SU-DHL-6 (cell line): ENCODE data around the gene SRRT.

ENCODE experiments used
- H2AFZ ChIP-seq: fragments of 200-600 bp; sonication (generic); 2 replicates; pipeline ENCODE4 v1.6.1; 2014; ENCODE audit warnings: low read depth, mild to moderate bottlenecking, moderate library complexity, mixed read lengths, antibody characterized with exemption, low read length; ENCODE audit not compliant: severe bottlenecking
- H3F3A ChIP-seq: fragments of 200-600 bp; shearing (Covaris generic); 2 replicates; pipeline ENCODE4 v1.6.0; 2016; ENCODE audit warnings: antibody characterized with exemption, mild to moderate bottlenecking; ENCODE audit not compliant: insufficient read depth
- H3K27ac ChIP-seq: fragments of 200-600 bp; sonication (generic); 2 replicates; pipeline ENCODE4 v1.5.1; 2016; ENCODE audit warnings: low read depth, mild to moderate bottlenecking, low read length, moderate library complexity, mixed read lengths
- H3K27me3 ChIP-seq: fragments of 200-600 bp; sonication (generic), shearing (Covaris generic); 2 replicates; pipeline ENCODE4 v1.6.0; 2014; ENCODE audit warnings: mild to moderate bottlenecking, low read length
- H3K36me3 ChIP-seq: fragments of 200-600 bp; sonication (generic); 2 replicates; pipeline ENCODE4 v1.6.1; 2014; ENCODE audit warnings: mild to moderate bottlenecking, low read length, mixed read lengths
- H3K4me2 ChIP-seq: fragments of 300-600, 200-600 bp; shearing (Covaris generic), sonication (generic); 2 replicates; pipeline ENCODE4 v1.6.0; 2014; ENCODE audit warnings: low read length, low read depth, mild to moderate bottlenecking; ENCODE audit not compliant: poor library complexity, severe bottlenecking
- H3K4me3 ChIP-seq: fragments of 200-600 bp; sonication (generic); 2 replicates; pipeline ENCODE4 v1.5.1; 2014; ENCODE audit warnings: antibody characterized with exemption, low read length, mild to moderate bottlenecking, mixed read lengths; ENCODE audit not compliant: insufficient read depth, poor library complexity, severe bottlenecking
- H3K79me2 ChIP-seq: fragments of 200-600 bp; sonication (generic); 2 replicates; pipeline ENCODE4 v1.6.1; 2014; ENCODE audit warnings: mild to moderate bottlenecking, low read length, moderate library complexity; ENCODE audit not compliant: insufficient read depth
- H3K9ac ChIP-seq: fragments of 200-600 bp; sonication (generic); 2 replicates; pipeline ENCODE4 v1.7.0; 2014; ENCODE audit warnings: mild to moderate bottlenecking, low read length
- H3K9me2 ChIP-seq: fragments of 200-600 bp; sonication (generic); replicated peaks from 2 replicates; pipeline ENCODE4 v1.6.1; 2014; ENCODE audit warnings: low read length; ENCODE audit not compliant: insufficient read depth
- H3K9me3 ChIP-seq: fragments of 200-600 bp; sonication (generic); 2 replicates; pipeline ENCODE4 v1.6.1; 2014; ENCODE audit warnings: low read length, mixed read lengths; ENCODE audit not compliant: insufficient read depth
- H4K20me1 ChIP-seq: fragments of 200-600 bp; sonication (generic); 2 replicates; pipeline ENCODE4 v1.6.1; 2014; ENCODE audit warnings: low read depth, mild to moderate bottlenecking, antibody characterized with exemption, low read length, moderate library complexity, mixed read lengths
- EZH2phosphoT487 ChIP-seq: fragments of 200-600 bp; sonication (generic), shearing (Covaris generic); conservative IDR thresholded peaks from 2 replicates; pipeline ENCODE4 v1.6.1; 2018; ENCODE audit warnings: mild to moderate bottlenecking, antibody characterized with exemption, low read length, moderate library complexity, mixed read lengths
- TF ChIP-seq, protein P1 (sequence below): fragments of 200-600 bp; sonication (generic); IDR thresholded peaks from one replicate; pipeline ENCODE4 v1.5.1; 2017; ENCODE audit warnings: antibody characterized with exemption, mild to moderate bottlenecking, low read length, moderate library complexity; ENCODE audit not compliant: insufficient read depth, poor library complexity, severe bottlenecking

Gene SRRT

DNA sequence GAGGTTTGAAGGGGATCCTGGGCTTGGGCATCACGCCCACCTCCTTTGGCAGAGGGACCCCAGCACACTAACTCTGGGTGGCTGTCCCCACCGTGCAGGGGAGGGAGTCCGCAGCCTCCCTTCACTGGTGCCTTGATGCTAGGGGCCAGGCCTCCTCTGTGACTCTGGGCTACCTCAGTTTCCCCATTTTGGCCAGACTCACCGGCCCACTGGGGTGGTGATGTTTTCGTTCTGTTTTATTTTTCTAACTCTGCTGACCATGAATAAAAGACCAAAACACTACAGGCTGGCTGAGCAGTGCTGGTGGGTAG is 8.2 kb upstream of the SRRT start:
- peak overlapping the region; percentile 57 for H2AFZ ChIP-seq
- peak overlapping the region; percentile 55 for H3K4me3 ChIP-seq
- 0 out of 2 replicates have a peak, but pooled peaks cover 8% of the 10 kb centered on the region for H3F3A ChIP-seq
- no peaks in the 10 kb centered on the region for H3K9me2 ChIP-seq
- H3K27ac ChIP-seq: peak overlapping the region; percentile 49; the same call in 1 of the 2 replicates
- H3K36me3 ChIP-seq: no peaks in the 10 kb centered on the region
- no peak for TF ChIP-seq EZH2phosphoT487
- TF ChIP-seq, protein P1, sequence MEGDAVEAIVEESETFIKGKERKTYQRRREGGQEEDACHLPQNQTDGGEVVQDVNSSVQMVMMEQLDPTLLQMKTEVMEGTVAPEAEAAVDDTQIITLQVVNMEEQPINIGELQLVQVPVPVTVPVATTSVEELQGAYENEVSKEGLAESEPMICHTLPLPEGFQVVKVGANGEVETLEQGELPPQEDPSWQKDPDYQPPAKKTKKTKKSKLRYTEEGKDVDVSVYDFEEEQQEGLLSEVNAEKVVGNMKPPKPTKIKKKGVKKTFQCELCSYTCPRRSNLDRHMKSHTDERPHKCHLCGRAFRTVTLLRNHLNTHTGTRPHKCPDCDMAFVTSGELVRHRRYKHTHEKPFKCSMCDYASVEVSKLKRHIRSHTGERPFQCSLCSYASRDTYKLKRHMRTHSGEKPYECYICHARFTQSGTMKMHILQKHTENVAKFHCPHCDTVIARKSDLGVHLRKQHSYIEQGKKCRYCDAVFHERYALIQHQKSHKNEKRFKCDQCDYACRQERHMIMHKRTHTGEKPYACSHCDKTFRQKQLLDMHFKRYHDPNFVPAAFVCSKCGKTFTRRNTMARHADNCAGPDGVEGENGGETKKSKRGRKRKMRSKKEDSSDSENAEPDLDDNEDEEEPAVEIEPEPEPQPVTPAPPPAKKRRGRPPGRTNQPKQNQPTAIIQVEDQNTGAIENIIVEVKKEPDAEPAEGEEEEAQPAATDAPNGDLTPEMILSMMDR: no peak
- H3K9me3 ChIP-seq: no peaks in the 10 kb centered on the region
- no peaks in the 10 kb centered on the region for H4K20me1 ChIP-seq
- H3K79me2 ChIP-seq: no peaks in the 10 kb centered on the region
- H3K4me2 ChIP-seq: peak overlapping the region; percentile 56
- H3K9ac ChIP-seq: peak overlapping the region; percentile 72
- no peaks in the 10 kb centered on the region for H3K27me3 ChIP-seq

DNA sequence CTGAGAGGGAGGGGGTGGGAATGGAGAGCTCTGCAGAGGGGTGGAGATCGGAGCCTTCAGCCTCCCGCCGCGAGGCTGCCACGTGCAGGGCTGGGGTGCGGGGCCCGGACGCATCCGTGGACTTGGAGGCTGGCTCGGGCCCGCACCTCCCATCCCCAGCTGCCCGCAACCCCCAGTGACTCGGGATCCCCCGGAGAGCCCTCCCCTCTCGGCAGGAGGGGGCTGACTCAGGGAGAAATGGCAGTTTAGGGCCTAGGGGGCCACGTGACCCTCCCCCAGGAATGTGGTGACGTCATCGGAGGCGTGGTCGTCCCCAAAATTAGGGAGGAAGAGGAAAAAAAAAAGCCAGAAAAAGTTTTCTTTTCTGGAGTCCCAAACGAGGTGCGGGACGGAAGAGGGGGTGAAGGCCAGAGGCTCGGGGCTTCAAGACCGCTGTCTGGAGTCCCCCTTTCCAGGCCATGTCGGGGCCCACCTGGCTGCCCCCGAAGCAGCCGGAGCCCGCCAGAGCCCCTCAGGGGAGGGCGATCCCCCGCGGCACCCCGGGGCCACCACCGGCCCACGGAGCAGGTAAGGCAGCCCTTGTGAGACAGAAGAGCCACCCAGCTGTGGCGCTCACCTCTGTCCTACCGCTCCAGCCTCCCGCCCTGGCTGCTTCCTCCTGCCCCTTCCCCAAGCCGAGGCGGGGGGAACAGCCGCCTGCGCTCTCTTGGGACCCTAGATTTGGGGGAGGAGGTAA is 7.7 kb upstream of the SRRT start, which contains the start of gene TRIP6:
TSS of gene TRIP6 (plus strand) at position 348 of the 736 bp plus-strand sequence. CDS start at position 459, 111 bp downstream.
- TF ChIP-seq EZH2phosphoT487: no peak
- TF ChIP-seq, protein P1: no peak
- Histone ChIP-seq H2AFZ (peak within 1 kb of the TSS; percentile 57), H3K36me3 (no peaks in the 10 kb centered on the region), H3K4me3 (peak within 1 kb of the TSS; percentile 55), H3K27me3 (no peaks in the 10 kb centered on the region), H3F3A (0 out of 2 replicates have a peak, but pooled peaks cover 8% of the 10 kb centered on the region), H3K4me2 (peak within 1 kb of the TSS; percentile 56), H4K20me1 (no peaks in the 10 kb centered on the region), H3K27ac (peak within 1 kb of the TSS; percentile 49), H3K9ac (peak within 1 kb of the TSS; percentile 72), H3K9me2 (no peaks in the 10 kb centered on the region), H3K79me2 (no peaks in the 10 kb centered on the region), H3K9me3 (no peaks in the 10 kb centered on the region)

DNA sequence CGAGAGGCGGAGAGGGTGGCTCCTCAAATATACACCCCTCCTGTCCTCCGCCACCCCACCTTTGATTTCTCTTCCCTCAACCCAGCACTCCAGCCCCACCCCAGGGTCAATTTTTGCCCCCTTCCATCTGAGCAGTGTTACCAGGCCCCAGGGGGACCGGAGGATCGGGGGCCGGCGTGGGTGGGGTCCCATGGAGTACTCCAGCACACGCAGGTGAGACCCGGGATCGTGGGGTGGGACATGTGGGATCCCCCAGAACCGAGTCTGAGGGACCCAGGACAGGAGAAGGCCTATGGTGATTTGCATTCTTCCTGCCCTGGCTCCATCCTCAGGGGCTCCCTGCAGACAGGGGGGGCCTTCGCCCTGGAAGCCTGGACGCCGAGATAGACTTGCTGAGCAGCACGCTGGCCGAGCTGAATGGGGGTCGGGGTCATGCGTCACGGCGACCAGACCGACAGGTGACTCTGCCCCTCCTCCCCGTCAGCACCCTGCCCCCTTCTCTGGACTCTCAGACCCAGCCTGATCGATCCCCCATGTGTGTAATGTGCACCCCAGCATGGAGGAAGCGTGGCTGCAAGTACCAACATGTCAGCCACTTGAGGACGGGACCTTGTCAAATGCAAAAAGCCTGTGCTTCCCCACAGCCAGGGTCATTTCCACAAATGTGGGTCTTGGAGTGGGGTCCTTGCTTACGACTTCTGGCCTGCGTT is 7.0 kb upstream of the SRRT start:
- H3F3A ChIP-seq: 0 out of 2 replicates have a peak, but pooled peaks cover 8% of the 10 kb centered on the region
- peak overlapping the region; percentile 72 for H3K9ac ChIP-seq
- H3K4me3 ChIP-seq: peak overlapping the region; percentile 55
- no peak for TF ChIP-seq EZH2phosphoT487
- TF ChIP-seq, protein P1: no peak
- H3K27me3 ChIP-seq: no peaks in the 10 kb centered on the region
- H4K20me1 ChIP-seq: no peaks in the 10 kb centered on the region
- no peaks in the 10 kb centered on the region for H3K9me2 ChIP-seq
- H3K79me2 ChIP-seq: no peaks in the 10 kb centered on the region
- peak overlapping the region; percentile 49 for H3K27ac ChIP-seq
- H2AFZ ChIP-seq: peak overlapping the region; percentile 57
- no peaks in the 10 kb centered on the region for H3K9me3 ChIP-seq
- H3K4me2 ChIP-seq: peak overlapping the region; percentile 56
- no peaks in the 10 kb centered on the region for H3K36me3 ChIP-seq
